ENCODE data around the gene CHD5. TPM values are rescaled to one million over a fixed set of nuclear protein-coding genes. Genes with fewer than 3 reads are reported as not detected.
"Not testable (repeated sequence)": the region's sequence is repeated elsewhere in the genome, so short reads cannot be mapped to it uniquely, and the experiment has no call there.

CHD5 gene
- total RNA-seq, 1 donor: 0.54 TPM

GRCh38 chr1:6090996-6091822, 88.9 kb downstream of the CHD5 start:
- DNase-seq (ENCODE audit: low read depth in 2 of 3, low spot score in 2 of 3): no peak

GRCh38 chr1:6090288-6090687, 89.8 kb downstream of the CHD5 start:
- no peak for DNase-seq (ENCODE audit: low read depth in 2 of 3, low spot score in 2 of 3)

- DNase-seq (ENCODE audit: low read depth in 2 of 3, low spot score in 2 of 3): no peak
These were observed 91.2 kb downstream of the CHD5 start for GRCh38 chr1:6088956-6089355.

- no peak for DNase-seq (ENCODE audit: low read depth in 2 of 3, low spot score in 2 of 3)
These were observed 92.2 kb downstream of the CHD5 start for GRCh38 chr1:6087958-6088357.

GRCh38 chr1:6087377-6087772, 92.7 kb downstream of the CHD5 start:
- DNase-seq (ENCODE audit: low read depth in 2 of 3, low spot score in 2 of 3): no peak

- no peak for DNase-seq (ENCODE audit: low read depth in 2 of 3, low spot score in 2 of 3)
These were observed 93.3 kb downstream of the CHD5 start for GRCh38 chr1:6086762-6087376.

GRCh38 chr1:6086358-6086757, 93.8 kb downstream of the CHD5 start:
- no peak for DNase-seq (ENCODE audit: low read depth in 2 of 3, low spot score in 2 of 3)

- DNase-seq (ENCODE audit: low read depth in 2 of 3, low spot score in 2 of 3): no peak
These were observed 94.5 kb downstream of the CHD5 start for GRCh38 chr1:6085666-6086065.

- no peak for DNase-seq (ENCODE audit: low read depth in 2 of 3, low spot score in 2 of 3)
These were observed 95.2 kb downstream of the CHD5 start for GRCh38 chr1:6084781-6085495.

GRCh38 chr1:6083801-6084446, 96.2 kb downstream of the CHD5 start:
- no peak for DNase-seq (ENCODE audit: low read depth in 2 of 3, low spot score in 2 of 3)

GRCh38 chr1:6083385-6083784, 96.7 kb downstream of the CHD5 start:
- no peak for DNase-seq (ENCODE audit: low read depth in 2 of 3, low spot score in 2 of 3)

- no peak for DNase-seq (ENCODE audit: low read depth in 2 of 3, low spot score in 2 of 3)
These were observed 97.6 kb downstream of the CHD5 start for GRCh38 chr1:6082430-6082971.

GRCh38 chr1:6081901-6082300, 98.2 kb downstream of the CHD5 start:
- no peak for DNase-seq (ENCODE audit: low read depth in 2 of 3, low spot score in 2 of 3)

GRCh38 chr1:6080469-6080868, 99.7 kb downstream of the CHD5 start:
- no peak for DNase-seq (ENCODE audit: low read depth in 2 of 3, low spot score in 2 of 3)

- no peak for DNase-seq (ENCODE audit: low read depth in 2 of 3, low spot score in 2 of 3)
These were observed 102.2 kb downstream of the CHD5 start for GRCh38 chr1:6077919-6078318.

GRCh38 chr1:6077506-6077905, 102.6 kb downstream of the CHD5 start:
- DNase-seq (ENCODE audit: low read depth in 2 of 3, low spot score in 2 of 3): no peak

- not testable (repeated sequence) for DNase-seq (ENCODE audit: low read depth in 2 of 3, low spot score in 2 of 3)
These were observed 103.1 kb downstream of the CHD5 start for GRCh38 chr1:6077061-6077460.

- DNase-seq (ENCODE audit: low read depth in 2 of 3, low spot score in 2 of 3): no peak
These were observed 104.4 kb downstream of the CHD5 start for GRCh38 chr1:6075748-6076147.

GRCh38 chr1:6074192-6074901, 105.8 kb downstream of the CHD5 start:
- no peak for DNase-seq (ENCODE audit: low read depth in 2 of 3, low spot score in 2 of 3)

- no peak for DNase-seq (ENCODE audit: low read depth in 2 of 3, low spot score in 2 of 3)
These were observed 106.6 kb downstream of the CHD5 start for GRCh38 chr1:6073480-6074053.

Data from hematopoietic multipotent progenitor cell (in vitro differentiated cells).